Inferior parietal cortex (tissue), 1 donor: Measurements from ENCODE around the gene GLT8D2.

Source experiments
- DNase-seq: peaks from one replicate; pipeline ENCODE4 v3.0.0-alpha.2; 2016; ENCODE audit errors: extremely low spot score

The GLT8D2 gene

GRCh38 chr12:103948746-103949406, 101.1 kb downstream of the GLT8D2 start:
- no peak for DNase-seq

- DNase-seq, result no peak
These were observed 102.0 kb downstream of the GLT8D2 start for GRCh38 chr12:103947871-103948555.

GRCh38 chr12:103944964-103945363, 105.0 kb downstream of the GLT8D2 start:
- no peak for DNase-seq
